Measurements from ENCODE around the gene ATP11A. TPM values are rescaled to one million over a fixed set of nuclear protein-coding genes. Genes with fewer than 3 reads are reported as not detected.

ATP11A gene
- total RNA-seq, 2 donors from 2014 or later, result 15.8 to 19.6 TPM

DNA sequence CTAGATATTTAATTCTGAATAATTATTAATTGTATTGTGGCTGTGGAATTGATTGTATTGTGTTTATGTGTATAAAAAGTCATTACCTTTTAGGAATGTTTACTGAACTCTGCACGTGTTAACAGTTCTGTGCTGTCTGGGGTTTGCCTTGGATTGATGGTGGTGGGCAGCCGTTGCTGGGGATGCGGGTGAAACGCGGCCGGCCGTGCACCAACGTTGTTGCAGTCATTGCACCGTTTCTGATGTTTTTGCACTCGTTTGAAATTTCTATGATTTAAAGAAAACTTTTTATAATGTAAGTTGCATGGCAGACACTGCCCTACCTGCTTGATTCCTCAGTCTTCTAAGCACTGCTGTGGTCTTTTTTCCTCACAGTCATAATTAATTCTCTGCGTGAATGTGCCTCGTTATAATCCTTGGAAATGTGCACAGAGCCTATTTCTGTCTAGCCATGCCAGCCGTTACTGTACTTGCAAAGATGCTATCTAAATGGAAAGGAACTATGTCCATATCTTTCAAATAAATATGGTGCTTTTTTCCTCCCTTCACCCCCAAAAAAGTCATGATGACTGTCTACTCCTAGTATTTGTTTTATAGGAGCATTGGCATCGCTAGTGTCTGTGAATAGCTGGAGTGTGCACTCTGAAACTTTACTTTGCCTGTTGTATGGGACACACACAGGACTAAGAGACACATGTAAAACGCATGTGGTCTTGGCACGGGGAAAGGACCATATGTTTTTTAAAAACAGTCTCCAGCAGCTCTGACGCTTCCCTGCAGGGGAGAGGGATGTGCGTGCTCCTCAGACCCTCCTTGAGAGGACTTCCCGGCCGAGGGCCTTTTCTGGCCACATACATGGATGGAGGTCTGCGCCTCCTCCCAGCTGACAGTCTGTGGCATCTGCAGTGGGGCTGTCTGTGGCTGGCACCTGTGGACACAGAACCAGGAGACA, 238.5 kb downstream of the ATP11A start:
- no peaks in the 10 kb centered on the region for H3K36me3 ChIP-seq
- intact Hi-C loops (cut with DNase I), result loop anchor here (10.0 kb wide), 1 partner anchor 283 kb away; no protein-coding TSS in a partner anchor
- peaks cover 13% of the 10 kb centered on the region for H3K4me1 ChIP-seq
- no peaks in the 10 kb centered on the region for H3K27me3 ChIP-seq
- H3K4me3 ChIP-seq, result no peak overlapping the region
- H3K9me3 ChIP-seq, result no peaks in the 10 kb centered on the region
- TF ChIP-seq, protein P1, sequence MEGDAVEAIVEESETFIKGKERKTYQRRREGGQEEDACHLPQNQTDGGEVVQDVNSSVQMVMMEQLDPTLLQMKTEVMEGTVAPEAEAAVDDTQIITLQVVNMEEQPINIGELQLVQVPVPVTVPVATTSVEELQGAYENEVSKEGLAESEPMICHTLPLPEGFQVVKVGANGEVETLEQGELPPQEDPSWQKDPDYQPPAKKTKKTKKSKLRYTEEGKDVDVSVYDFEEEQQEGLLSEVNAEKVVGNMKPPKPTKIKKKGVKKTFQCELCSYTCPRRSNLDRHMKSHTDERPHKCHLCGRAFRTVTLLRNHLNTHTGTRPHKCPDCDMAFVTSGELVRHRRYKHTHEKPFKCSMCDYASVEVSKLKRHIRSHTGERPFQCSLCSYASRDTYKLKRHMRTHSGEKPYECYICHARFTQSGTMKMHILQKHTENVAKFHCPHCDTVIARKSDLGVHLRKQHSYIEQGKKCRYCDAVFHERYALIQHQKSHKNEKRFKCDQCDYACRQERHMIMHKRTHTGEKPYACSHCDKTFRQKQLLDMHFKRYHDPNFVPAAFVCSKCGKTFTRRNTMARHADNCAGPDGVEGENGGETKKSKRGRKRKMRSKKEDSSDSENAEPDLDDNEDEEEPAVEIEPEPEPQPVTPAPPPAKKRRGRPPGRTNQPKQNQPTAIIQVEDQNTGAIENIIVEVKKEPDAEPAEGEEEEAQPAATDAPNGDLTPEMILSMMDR (IDR thresholded peaks at IDR 0.05), result no peak
- H3K9ac ChIP-seq (ENCODE audit: low read depth in 2 of 2, low read length in 2 of 2), result no peak overlapping the region
- no peak for DNase-seq
- no peak overlapping the region for H3K27ac ChIP-seq

DNA sequence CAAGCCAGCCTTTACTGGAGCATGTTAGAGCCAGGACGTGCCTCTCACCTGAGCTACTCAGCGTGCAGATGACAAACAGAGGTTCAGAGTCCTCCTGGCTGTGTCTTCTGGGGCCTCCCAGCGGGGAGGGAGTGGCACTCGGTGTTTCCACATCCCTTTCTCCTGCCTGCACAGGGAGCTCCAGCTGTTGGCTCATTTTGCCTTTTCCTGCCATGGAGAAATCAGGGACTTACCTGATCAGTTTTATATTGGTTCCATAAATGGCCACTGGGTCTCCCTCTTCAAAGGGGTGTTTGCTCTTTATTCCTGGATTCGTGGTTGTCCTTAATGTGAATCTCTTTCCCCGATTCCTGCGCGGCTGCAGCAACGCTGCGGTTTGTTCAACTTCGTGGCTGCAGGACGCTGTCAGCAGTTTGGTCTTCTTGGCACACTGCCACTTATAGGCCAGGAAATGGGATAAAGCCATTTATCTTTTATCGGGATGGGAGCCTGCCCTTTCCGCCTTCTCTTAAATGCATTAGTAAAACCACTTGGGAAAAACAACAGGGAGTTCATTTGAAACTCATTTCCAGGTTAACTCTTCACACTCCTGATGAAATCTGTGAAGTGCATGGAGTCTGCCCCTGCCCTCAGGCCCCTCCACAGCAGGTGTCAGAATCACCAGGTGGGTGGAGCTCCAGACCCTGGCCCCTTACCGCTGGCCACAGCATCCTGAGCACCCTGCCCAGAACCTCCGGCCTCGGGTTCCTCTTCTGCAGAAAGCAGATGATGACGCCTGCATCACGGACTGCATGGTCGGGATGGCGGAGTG, 239.3 kb downstream of the ATP11A start:
- H3K27ac ChIP-seq, result no peak overlapping the region
- no peaks in the 10 kb centered on the region for H3K36me3 ChIP-seq
- H3K27me3 ChIP-seq, result no peaks in the 10 kb centered on the region
- H3K9ac ChIP-seq (ENCODE audit: low read depth in 2 of 2, low read length in 2 of 2), result no peak overlapping the region
- H3K4me3 ChIP-seq, result no peak overlapping the region
- no peaks in the 10 kb centered on the region for H3K9me3 ChIP-seq
- DNase-seq, result peak; percentile 70
- TF ChIP-seq, protein P1 (IDR thresholded peaks at IDR 0.05), result no peak
- intact Hi-C loops (cut with DNase I), result loop anchor here (10.0 kb wide), 1 partner anchor 284 kb away; no protein-coding TSS in a partner anchor
- peaks cover 13% of the 10 kb centered on the region for H3K4me1 ChIP-seq

DNA sequence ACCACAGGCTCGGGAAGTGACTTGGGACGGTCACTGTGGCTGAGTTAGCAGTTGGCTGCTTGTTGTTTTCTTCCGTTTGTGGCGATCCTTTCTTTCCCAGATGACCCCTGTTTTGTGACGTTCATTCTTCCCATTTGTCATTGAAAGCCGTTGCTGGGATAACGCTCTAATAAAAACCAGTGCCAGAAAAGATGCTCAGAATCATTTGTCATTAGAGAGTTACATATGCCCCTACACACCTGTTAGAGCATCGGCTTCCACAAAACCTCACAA, 239.9 kb downstream of the ATP11A start:
- peaks cover 13% of the 10 kb centered on the region for H3K4me1 ChIP-seq
- intact Hi-C loops (cut with DNase I), result loop anchor here (10.0 kb wide), 1 partner anchor 285 kb away; no protein-coding TSS in a partner anchor
- H3K9ac ChIP-seq (ENCODE audit: low read depth in 2 of 2, low read length in 2 of 2), result no peak overlapping the region
- no peaks in the 10 kb centered on the region for H3K36me3 ChIP-seq
- DNase-seq, result no peak
- H3K27me3 ChIP-seq, result no peaks in the 10 kb centered on the region
- no peak overlapping the region for H3K27ac ChIP-seq
- TF ChIP-seq, protein P1 (IDR thresholded peaks at IDR 0.05), result no peak
- H3K9me3 ChIP-seq, result no peaks in the 10 kb centered on the region
- no peak overlapping the region for H3K4me3 ChIP-seq

DNA sequence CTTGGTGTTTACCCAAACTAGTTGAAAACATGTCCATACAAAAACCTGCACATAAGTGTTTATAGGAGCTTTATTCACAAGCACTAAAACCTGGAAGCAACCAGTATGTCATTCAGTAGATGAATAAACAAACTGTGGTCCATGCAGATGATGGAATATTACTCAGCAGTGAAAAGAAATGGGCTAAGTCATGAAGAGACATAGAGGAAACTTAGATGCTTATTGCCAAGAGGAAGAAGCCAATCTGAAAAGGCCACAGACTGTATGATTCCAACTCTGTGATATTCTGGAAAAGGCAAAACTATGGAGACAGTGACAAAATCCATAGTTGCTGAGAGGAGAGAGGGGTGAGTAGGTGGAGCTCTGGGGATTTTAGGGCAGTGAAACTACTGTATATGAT, 240.4 kb downstream of the ATP11A start:
- Histone ChIP-seq H3K36me3 (no peaks in the 10 kb centered on the region), H3K4me3 (no peak overlapping the region), H3K27me3 (no peaks in the 10 kb centered on the region), H3K9me3 (no peaks in the 10 kb centered on the region), H3K9ac (ENCODE audit: low read depth in 2 of 2, low read length in 2 of 2) (no peak overlapping the region), H3K4me1 (peaks cover 13% of the 10 kb centered on the region), H3K27ac (no peak overlapping the region)
- TF ChIP-seq, protein P1 (IDR thresholded peaks at IDR 0.05), result no peak
- intact Hi-C loops (cut with DNase I), result no loop called here
- DNase-seq, result no peak

DNA sequence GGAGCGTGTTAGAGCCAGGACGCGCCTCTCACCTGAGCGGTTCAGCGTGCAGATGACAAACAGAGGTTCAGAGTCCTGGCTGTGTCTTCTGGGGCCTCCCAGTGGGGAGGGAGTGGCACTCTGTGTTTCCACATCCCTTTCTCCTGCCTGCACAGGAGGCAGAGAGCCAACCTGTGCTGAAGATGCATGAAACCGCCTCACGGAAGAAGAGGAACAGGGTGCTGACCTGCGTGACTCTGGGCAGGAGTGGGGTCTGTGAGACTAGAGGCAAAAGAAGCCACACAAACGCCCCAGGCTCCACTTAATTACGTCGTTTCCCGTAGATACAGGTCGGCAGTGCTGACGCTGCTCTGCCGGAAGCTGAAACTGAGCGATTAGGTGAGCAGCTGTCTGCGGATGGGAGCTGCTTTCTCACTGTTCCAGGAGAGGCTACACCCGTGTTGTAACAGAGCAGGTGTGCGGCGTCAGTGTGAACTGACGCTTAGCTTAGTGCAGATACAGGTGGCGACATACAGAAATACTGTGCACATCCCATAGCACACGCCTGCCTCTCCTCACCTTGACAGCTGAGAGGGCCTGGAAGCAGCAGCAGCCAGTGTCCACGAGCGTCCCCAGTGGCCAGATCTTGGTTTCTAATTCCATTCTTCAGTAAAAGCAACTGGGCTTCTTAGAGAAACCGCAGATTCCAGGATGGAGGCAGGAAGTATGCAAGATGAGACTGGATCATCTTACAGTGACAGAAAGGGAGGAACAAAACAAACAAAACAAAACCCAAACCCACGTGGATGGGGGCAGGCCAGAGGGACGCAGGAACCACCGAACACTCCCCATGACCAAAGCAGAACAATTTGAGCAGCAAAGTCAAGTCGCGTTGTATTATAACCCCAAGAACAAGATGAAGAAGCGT, 241.4 kb downstream of the ATP11A start:
- Histone ChIP-seq H3K4me3 (peak overlapping the region; percentile 14), H3K27ac (no peak overlapping the region), H3K4me1 (peaks cover 13% of the 10 kb centered on the region), H3K9ac (ENCODE audit: low read depth in 2 of 2, low read length in 2 of 2) (no peak overlapping the region), H3K27me3 (no peaks in the 10 kb centered on the region), H3K36me3 (no peaks in the 10 kb centered on the region), H3K9me3 (no peaks in the 10 kb centered on the region)
- TF ChIP-seq, protein P1 (IDR thresholded peaks at IDR 0.05), result peak; percentile 53
- DNase-seq, result peak; percentile 66
- intact Hi-C loops (cut with DNase I), result no loop called here

All from colonic mucosa (tissue), 4 donors.